Caco-2 (cell line): ENCODE measurements around the gene NRXN3. TPM values are rescaled to one million over a fixed set of nuclear protein-coding genes. Genes with fewer than 3 reads are reported as not detected.

ENCODE experiments used
- BruUV-seq: library from RNA; stranded (reverse); fragments of 400-500 nt; replicated peaks from 2 replicates; lab custom pipeline; 2021; lab: Mats Ljungman, UMichigan
- CTCF ChIA-PET: fragments of 300-600 bp; sonication (Branson Sonifier 250); formaldehyde crosslinking; loops from one replicate; lab custom pipeline; 2022; ENCODE audit warnings: antibody characterized with exemption; lab: Charles Lee
- POLR2A ChIA-PET: fragments of 300-600 bp; sonication (Branson Sonifier 250); formaldehyde crosslinking; loops from one replicate; lab custom pipeline; 2022; ENCODE audit warnings: antibody characterized with exemption; lab: Charles Lee
- DNase-seq, 2 experiments: peaks; one replicate each; pipeline versions ENCODE4 v3.0.0 to v3.0.0-alpha.2; 2020 to 2022
- H3K27me3 ChIP-seq: replicated peaks from 2 replicates; pipeline ENCODE4 v1.6.0; 2011; ENCODE audit warnings: low read length; ENCODE audit not compliant: control insufficient read depth, insufficient read depth
- H3K36me3 ChIP-seq: 2 replicates; pipeline ENCODE4 v1.5.1; 2011; ENCODE audit warnings: low read length; ENCODE audit not compliant: control insufficient read depth, insufficient read depth
- H3K4me1 ChIP-seq: fragments of 250-450 bp; sonication (Bioruptor Pico); 2 replicates; pipeline ENCODE4 v1.5.1; 2020; ENCODE audit warnings: mild to moderate bottlenecking
- H3K4me3 ChIP-seq: 2 replicates; pipeline ENCODE4 v1.5.1; 2011; ENCODE audit warnings: low read depth, mild to moderate bottlenecking, control low read depth, low read length
- H3K9me3 ChIP-seq: fragments of 250-450 bp; sonication (Bioruptor Pico); 2 replicates; pipeline ENCODE4 v1.5.1; 2020; ENCODE audit warnings: mild to moderate bottlenecking, moderate library complexity
- H3K27ac Mint-ChIP-seq: one replicate; pipeline ENCODE4 v1.8.0; 2022; ENCODE audit warnings: mixed read lengths; ENCODE audit not compliant: unreplicated experiment
- H3K27me3 Mint-ChIP-seq: one replicate; pipeline ENCODE4 v1.8.0; 2022; ENCODE audit warnings: mixed read lengths; ENCODE audit not compliant: insufficient read depth, unreplicated experiment
- H3K36me3 Mint-ChIP-seq: one replicate; pipeline ENCODE4 v1.8.0; 2022; ENCODE audit warnings: mild to moderate bottlenecking, mixed read lengths; ENCODE audit not compliant: insufficient read depth, unreplicated experiment
- H3K4me1 Mint-ChIP-seq: one replicate; pipeline ENCODE4 v1.8.0; 2022; ENCODE audit warnings: low read depth, mixed read lengths; ENCODE audit not compliant: unreplicated experiment
- H3K4me3 Mint-ChIP-seq: one replicate; pipeline ENCODE4 v1.8.0; 2022; ENCODE audit warnings: mild to moderate bottlenecking, moderate library complexity, mixed read lengths; ENCODE audit not compliant: unreplicated experiment
- H3K9me3 Mint-ChIP-seq: one replicate; pipeline ENCODE4 v1.8.0; 2022; ENCODE audit warnings: mixed read lengths; ENCODE audit not compliant: unreplicated experiment
- CTCF ChIP-seq, 2 experiments: fragments of 200-600 bp in 1 of 2; IDR thresholded peaks; 1 replicate in 1 of 2; 2 replicates in 1 of 2; pipeline versions ENCODE4 v1.5.1 to v1.8.0; 2011 to 2022; ENCODE audit warnings: antibody characterized with exemption in 1 of 2, control low read depth in 1 of 2, inconsistent platforms in 1 of 2, low read depth in 1 of 2, low read length in 1 of 2, mild to moderate bottlenecking in 1 of 2, moderate library complexity in 1 of 2; ENCODE audit not compliant: insufficient read depth in 1 of 2, severe bottlenecking in 1 of 2, unreplicated experiment in 1 of 2
- intact Hi-C: fragments of 100-400 bp; cut with micrococcal nuclease; formaldehyde crosslinking; loops from one replicate; pipeline ENCODE4 v1.10.0; 2022; ENCODE audit not compliant: unreplicated experiment
- total RNA-seq: library from RNA; stranded (reverse); gene quantifications from 2 replicates; pipeline ENCODE4 v1.2.3, GENCODE V29; 2022

Gene NRXN3
- total RNA-seq, 1 experiment from 2014 or later, result 12.4 TPM

GRCh38 chr14:78885884-78886283 is 715.7 kb downstream of the NRXN3 start:
- Histone ChIP-seq H3K9me3 (no peaks in the 10 kb centered on the region), H3K4me1 (no peaks in the 10 kb centered on the region), H3K36me3 (no peaks in the 10 kb centered on the region), H3K27me3 (no peaks in the 10 kb centered on the region), H3K4me3 (no peak overlapping the region)
- no peak overlapping the region for H3K27ac Mint-ChIP-seq
- no peaks in the 10 kb centered on the region for H3K4me1 Mint-ChIP-seq
- no peaks in the 10 kb centered on the region for H3K36me3 Mint-ChIP-seq
- DNase-seq, result no peak
- H3K9me3 Mint-ChIP-seq, result no peaks in the 10 kb centered on the region
- BruUV-seq, result no TSS peak
- TF ChIP-seq CTCF (IDR thresholded peaks at IDR 0.05; ENCODE audit: insufficient read depth in 1 of 2, low read depth in 1 of 2, low read length in 1 of 2, severe bottlenecking in 1 of 2, unreplicated experiment in 1 of 2), result no peak
- intact Hi-C loops, result no loop called here
- ChIA-PET POLR2A (no interaction called here), CTCF (no interaction called here)
- no peak overlapping the region for H3K4me3 Mint-ChIP-seq
- H3K27me3 Mint-ChIP-seq, result peaks cover 9% of the 10 kb centered on the region

GRCh38 chr14:78897443-78897842 is 727.3 kb downstream of the NRXN3 start:
- no TSS peak for BruUV-seq
- no peaks in the 10 kb centered on the region for H3K4me1 Mint-ChIP-seq
- H3K9me3 Mint-ChIP-seq, result no peaks in the 10 kb centered on the region

GRCh38 chr14:78902010-78902623 is 731.9 kb downstream of the NRXN3 start:
- no peak overlapping the region for H3K27ac Mint-ChIP-seq
- H3K36me3 ChIP-seq, result no peaks in the 10 kb centered on the region
- no peaks in the 10 kb centered on the region for H3K9me3 Mint-ChIP-seq
- ChIA-PET POLR2A (no interaction called here), CTCF (no interaction called here)
- TF ChIP-seq CTCF (IDR thresholded peaks at IDR 0.05; ENCODE audit: insufficient read depth in 1 of 2, low read depth in 1 of 2, low read length in 1 of 2, severe bottlenecking in 1 of 2, unreplicated experiment in 1 of 2), result peak; percentile 48 to 62
- BruUV-seq, result no TSS peak
- no peak overlapping the region for H3K4me3 Mint-ChIP-seq
- H3K4me3 ChIP-seq, result no peak overlapping the region
- no peaks in the 10 kb centered on the region for H3K36me3 Mint-ChIP-seq
- no peaks in the 10 kb centered on the region for H3K9me3 ChIP-seq
- H3K4me1 ChIP-seq, result no peaks in the 10 kb centered on the region
- peak; percentile 35 to 40 for DNase-seq
- no peaks in the 10 kb centered on the region for H3K4me1 Mint-ChIP-seq
- H3K27me3 ChIP-seq, result no peaks in the 10 kb centered on the region
- intact Hi-C loops, result no loop called here
- peaks cover 18% of the 10 kb centered on the region for H3K27me3 Mint-ChIP-seq

More at GRCh38 chr14:78897443-78897842, 727.3 kb downstream of the NRXN3 start:
- H3K4me3 ChIP-seq, result no peak overlapping the region
- ChIA-PET CTCF (no interaction called here), POLR2A (no interaction called here)
- TF ChIP-seq CTCF (IDR thresholded peaks at IDR 0.05; ENCODE audit: insufficient read depth in 1 of 2, low read depth in 1 of 2, low read length in 1 of 2, severe bottlenecking in 1 of 2, unreplicated experiment in 1 of 2), result no peak
- no peaks in the 10 kb centered on the region for H3K9me3 ChIP-seq
- H3K36me3 ChIP-seq, result no peaks in the 10 kb centered on the region
- intact Hi-C loops, result no loop called here
- DNase-seq, result no peak
- Mint-ChIP-seq H3K36me3 (no peaks in the 10 kb centered on the region), H3K27me3 (peaks cover 19% of the 10 kb centered on the region), H3K4me3 (no peak overlapping the region), H3K27ac (no peak overlapping the region)
- no peaks in the 10 kb centered on the region for H3K27me3 ChIP-seq
- no peaks in the 10 kb centered on the region for H3K4me1 ChIP-seq
